Measurements from ENCODE around the gene KRTAP22-2.

Gene KRTAP22-2

GRCh38 chr21:30600787-30601186, 10.6 kb upstream of the KRTAP22-2 start, which contains the start of gene KRTAP22-1:
Gene KRTAP22-1 (plus strand): TSS chr21:30601087.
- H3K27ac ChIP-seq = no peak within 1 kb of the TSS

GRCh38 chr21:30598802-30599201, 8.6 kb upstream of the KRTAP22-2 start, which contains the start of gene KRTAP6-2:
Gene KRTAP6-2 (minus strand): TSS chr21:30598902. CDS start chr21:30598874, 28 bp downstream.
- no peak within 1 kb of the TSS for H3K27ac ChIP-seq
- TF ChIP-seq ZFX (IDR thresholded peaks at IDR 0.05; ENCODE audit: borderline replicate concordance) = no peak

More at GRCh38 chr21:30600787-30601186, 10.6 kb upstream of the KRTAP22-2 start, which contains the start of gene KRTAP22-1:
- TF ChIP-seq ZFX (IDR thresholded peaks at IDR 0.05; ENCODE audit: borderline replicate concordance) (no peak), CTCF (IDR thresholded peaks at IDR 0.05) (no peak)

- TF ChIP-seq CTCF (IDR thresholded peaks at IDR 0.05) (no peak), ZFX (IDR thresholded peaks at IDR 0.05; ENCODE audit: borderline replicate concordance) (no peak)
- no peak within 1 kb of the TSS for H3K27ac ChIP-seq
These were observed 1.9 kb upstream of the KRTAP22-2 start, which contains the start of gene KRTAP6-3 for GRCh38 chr21:30592140-30592539. Gene KRTAP6-3 (plus strand): TSS chr21:30592440. CDS start chr21:30592446, 6 bp downstream.

- H3K27ac ChIP-seq = no peak overlapping the region
- no peak for TF ChIP-seq CTCF (IDR thresholded peaks at IDR 0.05)
- TF ChIP-seq ZFX (IDR thresholded peaks at IDR 0.05; ENCODE audit: borderline replicate concordance) = no peak
These were observed 7.3 kb downstream of the KRTAP22-2 start for GRCh38 chr21:30582870-30583269.

GRCh38 chr21:30580132-30580531, 10.1 kb downstream of the KRTAP22-2 start:
- no peak overlapping the region for H3K27ac ChIP-seq
- TF ChIP-seq ZFX (IDR thresholded peaks at IDR 0.05; ENCODE audit: borderline replicate concordance) = no peak
- no peak for TF ChIP-seq CTCF (IDR thresholded peaks at IDR 0.05)

- H3K27ac ChIP-seq = no peak overlapping the region
- TF ChIP-seq ZFX (IDR thresholded peaks at IDR 0.05; ENCODE audit: borderline replicate concordance) = no peak
- TF ChIP-seq CTCF (IDR thresholded peaks at IDR 0.05) = no peak
These were observed 10.9 kb downstream of the KRTAP22-2 start for GRCh38 chr21:30579346-30579745.

- no peak for TF ChIP-seq CTCF (IDR thresholded peaks at IDR 0.05)
- no peak for TF ChIP-seq ZFX (IDR thresholded peaks at IDR 0.05; ENCODE audit: borderline replicate concordance)
- H3K27ac ChIP-seq = no peak overlapping the region
These were observed 12.4 kb downstream of the KRTAP22-2 start for GRCh38 chr21:30577766-30578165.

- TF ChIP-seq ZFX (IDR thresholded peaks at IDR 0.05; ENCODE audit: borderline replicate concordance) = no peak
- TF ChIP-seq CTCF (IDR thresholded peaks at IDR 0.05) = no peak
- no peak overlapping the region for H3K27ac ChIP-seq
These were observed 22.6 kb downstream of the KRTAP22-2 start for GRCh38 chr21:30567617-30568016.

Measured in 22Rv1 (cell line).